PC-3 (cell line): ENCODE measurements around the gene DDC. TPM values are rescaled to one million over a fixed set of nuclear protein-coding genes. Genes with fewer than 3 reads are reported as not detected.

Experiments used
- ATAC-seq: fragments of 200-7000 bp; cut with Tn5 transposase; 2 replicates; pipeline ENCODE4 v1.9.1; 2020; ENCODE audit warnings: mild to moderate bottlenecking, moderate library complexity
- BruUV-seq: library from RNA; stranded (reverse); fragments of 400-500 nt; replicated peaks from 2 replicates; lab custom pipeline; 2021; lab: Mats Ljungman, UMichigan
- CTCF ChIA-PET: fragments of 300-600 bp; sonication (Branson Sonifier 250); formaldehyde crosslinking; loops from one replicate; lab custom pipeline; 2022; ENCODE audit warnings: antibody characterized with exemption; lab: Charles Lee
- POLR2A ChIA-PET: fragments of 300-600 bp; sonication (Branson Sonifier 250); formaldehyde crosslinking; loops from one replicate; lab custom pipeline; 2022; ENCODE audit warnings: antibody characterized with exemption; ENCODE audit not compliant: unreplicated experiment; lab: Charles Lee
- DNase-seq: peaks from one replicate; pipeline ENCODE4 v3.0.0-alpha.2; 2015
- H2AFZ ChIP-seq: fragments of 300-600 bp; sonication (generic); 2 replicates; pipeline ENCODE4 v1.6.0; 2016; ENCODE audit warnings: antibody characterized with exemption, low read length
- H3F3A ChIP-seq: fragments of 300-600 bp; sonication (generic); one replicate; pipeline ENCODE4 v1.6.0; 2017; ENCODE audit warnings: antibody characterized with exemption, low read length, control low read depth, mild to moderate bottlenecking; ENCODE audit not compliant: unreplicated experiment
- H3K27ac ChIP-seq: fragments of 300-600 bp; sonication (generic); 2 replicates; pipeline ENCODE4 v1.5.1; 2016; ENCODE audit warnings: mild to moderate bottlenecking, low read length
- H3K27me3 ChIP-seq: fragments of 300-600 bp; sonication (generic); 2 replicates; pipeline ENCODE4 v1.6.1; 2016; ENCODE audit warnings: low read length, mixed read lengths
- H3K36me3 ChIP-seq: fragments of 300-600 bp; sonication (generic); 2 replicates; pipeline ENCODE4 v1.6.1; 2016; ENCODE audit warnings: low read depth, mixed run types, low read length, mixed read lengths
- H3K4me1 ChIP-seq: fragments of 300-600 bp; sonication (generic); 2 replicates; pipeline ENCODE4 v1.5.1; 2016; ENCODE audit warnings: low read length; ENCODE audit not compliant: insufficient read depth
- H3K4me2 ChIP-seq: fragments of 300-600 bp; sonication (generic); 2 replicates; pipeline ENCODE4 v1.6.0; 2016; ENCODE audit warnings: low read length
- H3K4me3 ChIP-seq: fragments of 300-600 bp; sonication (generic); 2 replicates; pipeline ENCODE4 v1.5.1; 2016; ENCODE audit warnings: mild to moderate bottlenecking, low read length, mixed read lengths
- H3K79me2 ChIP-seq: fragments of 300-600 bp; sonication (generic); 2 replicates; pipeline ENCODE4 v1.6.1; 2017; ENCODE audit warnings: low read length, mixed read lengths
- H3K9ac ChIP-seq: fragments of 300-600 bp; sonication (generic); 2 replicates; pipeline ENCODE4 v1.6.0; 2016; ENCODE audit warnings: mild to moderate bottlenecking, low read length
- H3K9me2 ChIP-seq: fragments of 300-600 bp; sonication (generic); replicated peaks from 2 replicates; pipeline ENCODE4 v1.6.1; 2016; ENCODE audit warnings: mixed run types, low read length, mixed read lengths
- H3K9me3 ChIP-seq: fragments of 300-600 bp; sonication (generic); 2 replicates; pipeline ENCODE4 v1.6.1; 2016; ENCODE audit warnings: low read length, mixed read lengths
- H4K20me1 ChIP-seq: fragments of 300-600 bp; sonication (generic); 2 replicates; pipeline ENCODE4 v1.6.1; 2016; ENCODE audit warnings: low read length, mixed read lengths
- CTCF ChIP-seq: fragments of 300-600 bp; sonication (generic); conservative IDR thresholded peaks from 2 replicates; pipeline ENCODE4 v1.5.1; 2017; ENCODE audit warnings: antibody characterized with exemption, low read depth, mild to moderate bottlenecking, low read length
- EZH2 ChIP-seq: fragments of 300-600 bp; sonication (generic); IDR thresholded peaks from one replicate; pipeline ENCODE4 v1.6.1; 2017; ENCODE audit warnings: antibody characterized with exemption, mild to moderate bottlenecking, low read length; ENCODE audit not compliant: unreplicated experiment
- EZH2phosphoT487 ChIP-seq: fragments of 300-600 bp; sonication (generic); IDR thresholded peaks from 2 replicates; pipeline ENCODE4 v1.6.1; 2018; ENCODE audit warnings: mild to moderate bottlenecking, antibody characterized with exemption, low read length, borderline replicate concordance
- intact Hi-C: fragments of 100-400 bp; cut with micrococcal nuclease; formaldehyde crosslinking; loops from 2 replicates; pipeline ENCODE4 v1.9.0; 2023
- total RNA-seq: library from RNA; depleted of rRNA; stranded (reverse); fragments of >200 nt; gene quantifications from 2 replicates; pipeline ENCODE4 v1.2.3, GENCODE V29; 2014

Gene DDC
- total RNA-seq, 1 experiment from 2014 or later: not detected

GRCh38 chr7:50421043-50421442 lies 144.2 kb downstream of the DDC start:
- H3K36me3 ChIP-seq: no peaks in the 10 kb centered on the region
- intact Hi-C loops: no loop called here
- no peak for ATAC-seq
- no peaks in the 10 kb centered on the region for H4K20me1 ChIP-seq
- H3K4me2 ChIP-seq: no peak overlapping the region
- no TSS peak for BruUV-seq
- no peaks in the 10 kb centered on the region for H3K9me2 ChIP-seq
- no peaks in the 10 kb centered on the region for H3K9me3 ChIP-seq
- no peak overlapping the region for H3K4me3 ChIP-seq
- H2AFZ ChIP-seq: no peak overlapping the region
- no peak overlapping the region for H3K9ac ChIP-seq
- ChIA-PET CTCF (interaction anchor here (0.7 kb wide), 1 partner anchor 83 kb away, joined by 11 read pairs; no protein-coding TSS in a partner anchor), POLR2A (interaction anchor here (0.6 kb wide), 1 partner anchor 216 kb away, joined by 4 read pairs; no protein-coding TSS in a partner anchor)
- H3K4me1 ChIP-seq: no peaks in the 10 kb centered on the region
- peaks cover 2% of the 10 kb centered on the region; the same call in 1 of the 2 replicates for H3K27me3 ChIP-seq
- no peaks in the 10 kb centered on the region for H3K79me2 ChIP-seq
- TF ChIP-seq EZH2 (no peak), EZH2phosphoT487 (no peak), CTCF (no peak)
- no peak for DNase-seq
- H3K27ac ChIP-seq: no peak overlapping the region
- no peaks in the 10 kb centered on the region for H3F3A ChIP-seq

GRCh38 chr7:50418526-50419290 lies 146.5 kb downstream of the DDC start:
- Histone ChIP-seq H3K79me2 (no peaks in the 10 kb centered on the region), H3K9me2 (no peaks in the 10 kb centered on the region), H3K4me3 (no peak overlapping the region), H3K36me3 (no peaks in the 10 kb centered on the region), H3K4me1 (no peaks in the 10 kb centered on the region), H3K27ac (no peak overlapping the region), H3K4me2 (no peak overlapping the region), H4K20me1 (no peaks in the 10 kb centered on the region), H3K27me3 (peaks cover 4% of the 10 kb centered on the region; the same call in 1 of the 2 replicates), H2AFZ (no peak overlapping the region), H3K9ac (no peak overlapping the region), H3F3A (no peaks in the 10 kb centered on the region), H3K9me3 (no peaks in the 10 kb centered on the region)
- CTCF ChIA-PET: interaction anchor here (0.6 to 1.4 kb wide), 4 partner anchors 28 to 326 kb away, joined by 3 to 8 read pairs (median 4); no protein-coding TSS in a partner anchor
- BruUV-seq: no TSS peak
- ATAC-seq (no peak), DNase-seq (no peak)
- intact Hi-C loops: loop anchor here (1.0 kb wide), 3 partner anchors 213 to 326 kb away; no protein-coding TSS in a partner anchor
- TF ChIP-seq CTCF (no peak), EZH2phosphoT487 (no peak)
- POLR2A ChIA-PET: no interaction called here

GRCh38 chr7:50418086-50418515 lies 147.1 kb downstream of the DDC start:
- no peaks in the 10 kb centered on the region for H3K9me2 ChIP-seq
- intact Hi-C loops: loop anchor here (1.0 kb wide), 3 partner anchors 213 to 326 kb away; no protein-coding TSS in a partner anchor
- H3K4me2 ChIP-seq: no peak overlapping the region
- peaks cover 4% of the 10 kb centered on the region; the same call in 1 of the 2 replicates for H3K27me3 ChIP-seq
- POLR2A ChIA-PET: no interaction called here
- no peaks in the 10 kb centered on the region for H3K4me1 ChIP-seq
- ATAC-seq (peak; percentile 100), DNase-seq (peak; percentile 86)
- H2AFZ ChIP-seq: no peak overlapping the region
- CTCF ChIA-PET: interaction anchor here (0.6 to 1.4 kb wide), 4 partner anchors 29 to 326 kb away, joined by 3 to 8 read pairs (median 4); no protein-coding TSS in a partner anchor
- no peaks in the 10 kb centered on the region for H3K9me3 ChIP-seq
- peak; percentile 92 for TF ChIP-seq CTCF
- TF ChIP-seq EZH2phosphoT487: no peak
- no peaks in the 10 kb centered on the region for H4K20me1 ChIP-seq
- H3F3A ChIP-seq: no peaks in the 10 kb centered on the region
- H3K4me3 ChIP-seq: no peak overlapping the region
- BruUV-seq: no TSS peak
- no peaks in the 10 kb centered on the region for H3K79me2 ChIP-seq
- H3K9ac ChIP-seq: no peak overlapping the region
- no peak overlapping the region for H3K27ac ChIP-seq
- H3K36me3 ChIP-seq: no peaks in the 10 kb centered on the region
